ENCODE data around the gene ZSCAN5A.

GRCh38 chr19:56269348-56269747 is 45.3 kb downstream of the ZSCAN5A start:
- TF ChIP-seq POLR2AphosphoS5 (IDR thresholded peaks at IDR 0.05; ENCODE audit: low read depth, low read length) (no peak), CTCF (IDR thresholded peaks at IDR 0.05) (no peak), REST (IDR thresholded peaks at IDR 0.05; ENCODE audit: insufficient read depth in 1 of 2, low read depth in 2 of 2, low read length in 1 of 2) (no peak), SIN3A (IDR thresholded peaks at IDR 0.05; ENCODE audit: borderline replicate concordance, insufficient read depth, low read depth, low read length) (no peak), TCF7L2 (IDR thresholded peaks at IDR 0.05; ENCODE audit: low read depth, low read length) (no peak)
